ENCODE data around the gene HDAC9. TPM values are rescaled to one million over a fixed set of nuclear protein-coding genes. Genes with fewer than 3 reads are reported as not detected.
"Not testable (repeated sequence)": the region's sequence is repeated elsewhere in the genome, so short reads cannot be mapped to it uniquely, and the experiment has no call there.

Gene HDAC9
- total RNA-seq, 1 experiment from 2014 or later, result 17.1 TPM

DNA sequence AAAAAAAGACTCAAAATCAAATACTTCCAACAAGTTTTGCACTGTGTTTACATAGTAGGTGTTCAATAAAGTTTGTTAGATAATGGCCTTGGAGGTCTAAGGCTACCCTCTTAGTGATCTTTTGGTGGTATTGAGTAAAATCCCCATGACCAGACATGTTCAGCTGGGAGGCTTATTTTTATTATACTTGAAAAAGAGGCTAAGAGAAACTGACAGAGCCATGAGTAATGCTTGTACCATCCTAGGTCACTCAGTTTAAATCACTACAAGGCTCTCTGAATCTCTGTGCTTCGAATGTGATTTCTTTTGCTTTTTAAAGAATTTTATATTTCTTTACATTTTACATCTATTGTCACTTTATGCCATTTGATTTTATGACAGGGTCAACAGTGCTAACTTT is 531.3 kb downstream of the HDAC9 start:
- H3K4me1 ChIP-seq (ENCODE audit: control insufficient read depth, insufficient read depth, low read length), result no peaks in the 10 kb centered on the region; the same call in 1 of the 2 replicates
- H3K27me3 ChIP-seq (ENCODE audit: control insufficient read depth, insufficient read depth, low read length), result no peaks in the 10 kb centered on the region
- DNase-seq (ENCODE audit: low read depth, low spot score), result no peak
- in situ Hi-C loops (cut with HindIII; ENCODE audit: low pct_unique_long_range_greater_than_20kb, low sequenced_read_pairs), result no loop called here
- no peaks in the 10 kb centered on the region for H3K9me3 ChIP-seq (ENCODE audit: control insufficient read depth, insufficient read depth, low read depth, low read length)
- CTCF ChIA-PET, result interaction anchor here (0.7 kb wide), 1 partner anchor 606 kb away, joined by 3 read pairs; no protein-coding TSS in a partner anchor
- H3K36me3 ChIP-seq (ENCODE audit: control insufficient read depth, insufficient read depth, low read length), result no peaks in the 10 kb centered on the region
- TF ChIP-seq TCF7L2 (IDR thresholded peaks at IDR 0.05; ENCODE audit: low read depth, low read length) (no peak), SIN3A (IDR thresholded peaks at IDR 0.05; ENCODE audit: borderline replicate concordance, insufficient read depth, low read depth, low read length) (no peak), POLR2AphosphoS5 (IDR thresholded peaks at IDR 0.05; ENCODE audit: low read depth, low read length) (no peak)
- TF ChIP-seq, protein P1, sequence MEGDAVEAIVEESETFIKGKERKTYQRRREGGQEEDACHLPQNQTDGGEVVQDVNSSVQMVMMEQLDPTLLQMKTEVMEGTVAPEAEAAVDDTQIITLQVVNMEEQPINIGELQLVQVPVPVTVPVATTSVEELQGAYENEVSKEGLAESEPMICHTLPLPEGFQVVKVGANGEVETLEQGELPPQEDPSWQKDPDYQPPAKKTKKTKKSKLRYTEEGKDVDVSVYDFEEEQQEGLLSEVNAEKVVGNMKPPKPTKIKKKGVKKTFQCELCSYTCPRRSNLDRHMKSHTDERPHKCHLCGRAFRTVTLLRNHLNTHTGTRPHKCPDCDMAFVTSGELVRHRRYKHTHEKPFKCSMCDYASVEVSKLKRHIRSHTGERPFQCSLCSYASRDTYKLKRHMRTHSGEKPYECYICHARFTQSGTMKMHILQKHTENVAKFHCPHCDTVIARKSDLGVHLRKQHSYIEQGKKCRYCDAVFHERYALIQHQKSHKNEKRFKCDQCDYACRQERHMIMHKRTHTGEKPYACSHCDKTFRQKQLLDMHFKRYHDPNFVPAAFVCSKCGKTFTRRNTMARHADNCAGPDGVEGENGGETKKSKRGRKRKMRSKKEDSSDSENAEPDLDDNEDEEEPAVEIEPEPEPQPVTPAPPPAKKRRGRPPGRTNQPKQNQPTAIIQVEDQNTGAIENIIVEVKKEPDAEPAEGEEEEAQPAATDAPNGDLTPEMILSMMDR (IDR thresholded peaks at IDR 0.05), result no peak
- TF ChIP-seq, protein P2, sequence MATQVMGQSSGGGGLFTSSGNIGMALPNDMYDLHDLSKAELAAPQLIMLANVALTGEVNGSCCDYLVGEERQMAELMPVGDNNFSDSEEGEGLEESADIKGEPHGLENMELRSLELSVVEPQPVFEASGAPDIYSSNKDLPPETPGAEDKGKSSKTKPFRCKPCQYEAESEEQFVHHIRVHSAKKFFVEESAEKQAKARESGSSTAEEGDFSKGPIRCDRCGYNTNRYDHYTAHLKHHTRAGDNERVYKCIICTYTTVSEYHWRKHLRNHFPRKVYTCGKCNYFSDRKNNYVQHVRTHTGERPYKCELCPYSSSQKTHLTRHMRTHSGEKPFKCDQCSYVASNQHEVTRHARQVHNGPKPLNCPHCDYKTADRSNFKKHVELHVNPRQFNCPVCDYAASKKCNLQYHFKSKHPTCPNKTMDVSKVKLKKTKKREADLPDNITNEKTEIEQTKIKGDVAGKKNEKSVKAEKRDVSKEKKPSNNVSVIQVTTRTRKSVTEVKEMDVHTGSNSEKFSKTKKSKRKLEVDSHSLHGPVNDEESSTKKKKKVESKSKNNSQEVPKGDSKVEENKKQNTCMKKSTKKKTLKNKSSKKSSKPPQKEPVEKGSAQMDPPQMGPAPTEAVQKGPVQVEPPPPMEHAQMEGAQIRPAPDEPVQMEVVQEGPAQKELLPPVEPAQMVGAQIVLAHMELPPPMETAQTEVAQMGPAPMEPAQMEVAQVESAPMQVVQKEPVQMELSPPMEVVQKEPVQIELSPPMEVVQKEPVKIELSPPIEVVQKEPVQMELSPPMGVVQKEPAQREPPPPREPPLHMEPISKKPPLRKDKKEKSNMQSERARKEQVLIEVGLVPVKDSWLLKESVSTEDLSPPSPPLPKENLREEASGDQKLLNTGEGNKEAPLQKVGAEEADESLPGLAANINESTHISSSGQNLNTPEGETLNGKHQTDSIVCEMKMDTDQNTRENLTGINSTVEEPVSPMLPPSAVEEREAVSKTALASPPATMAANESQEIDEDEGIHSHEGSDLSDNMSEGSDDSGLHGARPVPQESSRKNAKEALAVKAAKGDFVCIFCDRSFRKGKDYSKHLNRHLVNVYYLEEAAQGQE (IDR thresholded peaks at IDR 0.05; ENCODE audit: insufficient read depth in 1 of 2, low read depth in 2 of 2, low read length in 1 of 2), result no peak
- POLR2A ChIA-PET, result no interaction called here
- intact Hi-C loops (cut with micrococcal nuclease; ENCODE audit: unreplicated experiment), result no loop called here
- no peak for ATAC-seq
- no peak overlapping the region for H3K27ac ChIP-seq (ENCODE audit: low read length)
- H3K4me3 ChIP-seq (ENCODE audit: low read depth in 2 of 2, low read length in 2 of 2), result no peak overlapping the region
- BruUV-seq (replicated peaks), result no TSS peak

DNA sequence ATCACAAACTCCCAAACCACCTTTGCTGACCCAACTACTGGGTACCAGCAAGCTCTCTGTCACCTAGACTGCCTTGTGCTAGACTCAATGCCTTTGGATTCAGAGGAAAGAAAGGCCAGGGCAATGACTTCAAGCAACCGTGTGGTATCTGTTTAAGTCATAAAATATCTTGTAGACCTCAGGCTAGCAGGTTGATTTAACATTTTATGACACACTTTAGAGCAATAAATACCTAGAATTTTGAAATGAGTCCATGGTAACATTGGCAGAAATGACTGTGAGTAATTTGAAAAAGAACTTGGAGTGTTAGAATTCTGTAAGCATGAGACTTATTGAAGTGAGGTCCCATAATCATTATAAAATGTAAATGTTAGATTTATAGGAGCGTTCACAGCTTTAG is 534.7 kb downstream of the HDAC9 start:
- Histone ChIP-seq H3K9me3 (ENCODE audit: control insufficient read depth, insufficient read depth, low read depth, low read length) (no peaks in the 10 kb centered on the region), H3K36me3 (ENCODE audit: control insufficient read depth, insufficient read depth, low read length) (no peaks in the 10 kb centered on the region), H3K27ac (ENCODE audit: low read length) (no peak overlapping the region), H3K4me3 (ENCODE audit: low read depth in 2 of 2, low read length in 2 of 2) (no peak overlapping the region), H3K27me3 (ENCODE audit: control insufficient read depth, insufficient read depth, low read length) (no peaks in the 10 kb centered on the region), H3K4me1 (ENCODE audit: control insufficient read depth, insufficient read depth, low read length) (no peaks in the 10 kb centered on the region; the same call in 1 of the 2 replicates)
- ChIA-PET CTCF (no interaction called here), POLR2A (no interaction called here)
- no TSS peak for BruUV-seq (replicated peaks)
- DNase-seq (ENCODE audit: low read depth, low spot score) (no peak), ATAC-seq (no peak)
- TF ChIP-seq POLR2AphosphoS5 (IDR thresholded peaks at IDR 0.05; ENCODE audit: low read depth, low read length) (no peak), SIN3A (IDR thresholded peaks at IDR 0.05; ENCODE audit: borderline replicate concordance, insufficient read depth, low read depth, low read length) (no peak), TCF7L2 (IDR thresholded peaks at IDR 0.05; ENCODE audit: low read depth, low read length) (no peak)
- TF ChIP-seq, protein P2 (IDR thresholded peaks at IDR 0.05; ENCODE audit: insufficient read depth in 1 of 2, low read depth in 2 of 2, low read length in 1 of 2), result no peak
- TF ChIP-seq, protein P1 (IDR thresholded peaks at IDR 0.05), result no peak
- intact Hi-C loops (cut with micrococcal nuclease; ENCODE audit: unreplicated experiment), result no loop called here
- in situ Hi-C loops (cut with HindIII; ENCODE audit: low pct_unique_long_range_greater_than_20kb, low sequenced_read_pairs), result no loop called here

DNA sequence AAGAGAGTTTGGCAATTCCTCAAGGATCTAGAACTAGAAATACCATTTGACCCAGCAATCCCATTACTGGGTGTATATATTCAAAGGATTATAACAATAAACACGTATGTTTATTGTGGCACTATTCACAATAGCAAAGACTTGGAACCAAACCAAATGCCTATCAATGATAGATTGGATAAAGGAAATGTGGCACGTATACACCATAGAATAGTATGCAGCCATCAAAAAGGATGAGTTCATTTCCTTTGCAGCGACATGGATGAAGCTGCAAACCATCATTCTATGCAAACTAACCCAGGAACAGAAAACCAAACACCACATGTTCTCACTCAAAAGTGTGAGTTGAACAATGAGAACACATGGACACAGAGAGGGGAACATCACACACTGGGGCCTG is 537.4 kb downstream of the HDAC9 start:
- H3K4me3 ChIP-seq (ENCODE audit: low read depth in 2 of 2, low read length in 2 of 2); CTCF ChIA-PET; H3K36me3 ChIP-seq (ENCODE audit: control insufficient read depth, insufficient read depth, low read length); intact Hi-C loops (cut with micrococcal nuclease; ENCODE audit: unreplicated experiment); DNase-seq (ENCODE audit: low read depth, low spot score); ATAC-seq; H3K4me1 ChIP-seq (ENCODE audit: control insufficient read depth, insufficient read depth, low read length); BruUV-seq (replicated peaks); in situ Hi-C loops (cut with HindIII; ENCODE audit: low pct_unique_long_range_greater_than_20kb, low sequenced_read_pairs); H3K27ac ChIP-seq (ENCODE audit: low read length); H3K9me3 ChIP-seq (ENCODE audit: control insufficient read depth, insufficient read depth, low read depth, low read length); POLR2A ChIA-PET; H3K27me3 ChIP-seq (ENCODE audit: control insufficient read depth, insufficient read depth, low read length): not testable (repeated sequence)
